GM12878 (cell line): Measurements from ENCODE around the gene UHRF1. TPM values are rescaled to one million over a fixed set of nuclear protein-coding genes. Genes with fewer than 3 reads are reported as not detected.
A peak's percentile ranks its signal among the peaks of the same experiment; 100 is the strongest.

Experiments used
- ATAC-seq: fragments of 200-7000 bp; cut with Tn5 transposase; 3 replicates; pipeline ENCODE4 v1.9.1; 2020; ENCODE audit warnings: mild to moderate bottlenecking, moderate library complexity
- BruUV-seq: library from RNA; stranded (reverse); fragments of 400-500 nt; replicated peaks from 2 replicates; lab custom pipeline; 2021; lab: Mats Ljungman, UMichigan
- CTCF ChIA-PET: fragments of 300-600 bp; sonication (Branson Sonifier 250); formaldehyde crosslinking; extraction: SDS; loops from one replicate; lab custom pipeline; 2021; ENCODE audit warnings: inconsistent platforms; lab: Yijun Ruan, JAX
- POLR2A ChIA-PET: fragments of 350-600 bp; formaldehyde crosslinking; extraction: SDS; loops from one replicate; lab custom pipeline; 2021; ENCODE audit warnings: inconsistent platforms; lab: Charles Lee
- RAD21 ChIA-PET: fragments of 300-600 bp; sonication (Branson Sonifier 250); formaldehyde crosslinking; loops from one replicate; lab custom pipeline; 2023; ENCODE audit warnings: antibody characterized with exemption; ENCODE audit not compliant: unreplicated experiment; lab: Charles Lee
- SMC1A ChIA-PET: fragments of 300-600 bp; sonication (Branson Sonifier 250); formaldehyde crosslinking; loops from one replicate; lab custom pipeline; 2023; ENCODE audit not compliant: unreplicated experiment, uncharacterized antibody; lab: Charles Lee
- DNase-seq: peaks from one replicate; pipeline ENCODE4 v3.0.0-alpha.2; 2011; ENCODE audit warnings: low read depth, low spot score
- FAIRE-seq: peaks from 3 replicates; lab custom pipeline; 2011; peaks lifted over from hg19 to GRCh38; lab: Jason Lieb, UNC
- H2AFZ ChIP-seq: 2 replicates; pipeline ENCODE4 v1.6.0; 2011; ENCODE audit warnings: low read depth, low read length, control low read depth; ENCODE audit not compliant: control insufficient read depth
- H3K27ac ChIP-seq: 2 replicates; pipeline ENCODE4 v1.5.1; 2011; ENCODE audit warnings: control low read depth; ENCODE audit not compliant: control insufficient read depth, insufficient read depth
- H3K27me3 ChIP-seq, 2 experiments: replicated peaks in 1 of 2; 2 replicates each; pipeline versions ENCODE4 v1.6.0 to v1.6.1; 2011; ENCODE audit warnings: low read length in 1 of 2; ENCODE audit not compliant: control insufficient read depth in 2 of 2, insufficient read depth in 2 of 2
- H3K36me3 ChIP-seq, 2 experiments: 2 replicates each; pipeline ENCODE4 v1.5.1; 2011; ENCODE audit warnings: low read length in 1 of 2; ENCODE audit not compliant: control insufficient read depth in 2 of 2, insufficient read depth in 2 of 2
- H3K4me1 ChIP-seq: 2 replicates; pipeline ENCODE4 v1.6.1; 2011; ENCODE audit warnings: mild to moderate bottlenecking, low read length, moderate library complexity, mixed read lengths; ENCODE audit not compliant: control insufficient read depth, insufficient read depth
- H3K4me2 ChIP-seq: 2 replicates; pipeline ENCODE4 v1.6.0; 2011; ENCODE audit warnings: control low read depth; ENCODE audit not compliant: control insufficient read depth, insufficient read depth
- H3K4me3 ChIP-seq: fragments of 200-600 bp; sonication (generic); 2 replicates; pipeline ENCODE4 v1.5.1; 2016
- H3K79me2 ChIP-seq: 2 replicates; pipeline ENCODE4 v1.6.0; 2011; ENCODE audit warnings: low read length; ENCODE audit not compliant: control insufficient read depth, insufficient read depth
- H3K9ac ChIP-seq: 2 replicates; pipeline ENCODE4 v1.8.0; 2011; ENCODE audit warnings: low read length, control low read depth, mixed read lengths; ENCODE audit not compliant: control insufficient read depth, insufficient read depth
- H3K9me3 ChIP-seq: replicated peaks from 3 replicates; pipeline ENCODE4 v1.5.1; 2011; ENCODE audit warnings: mild to moderate bottlenecking, low read length; ENCODE audit not compliant: control insufficient read depth, insufficient read depth
- H4K20me1 ChIP-seq: 2 replicates; pipeline ENCODE4 v1.6.0; 2011; ENCODE audit not compliant: control insufficient read depth, insufficient read depth
- CREM ChIP-seq: IDR thresholded peaks from 2 replicates; pipeline ENCODE4 v1.6.1; 2014; ENCODE audit warnings: antibody characterized with exemption, low read depth
- DPF2 ChIP-seq: fragments of 450-650 bp; IDR thresholded peaks from 2 replicates; pipeline ENCODE4 v1.6.1; 2017; ENCODE audit warnings: mild to moderate bottlenecking
- IKZF2 ChIP-seq, 2 experiments: fragments of 450-650 bp; IDR thresholded peaks; 2 replicates each; pipeline ENCODE4 v1.6.1; 2017; ENCODE audit warnings: mild to moderate bottlenecking in 2 of 2, moderate library complexity in 2 of 2
- NFXL1 ChIP-seq: fragments of 450-650 bp; IDR thresholded peaks from 2 replicates; pipeline ENCODE4 v1.6.1; 2017; ENCODE audit warnings: antibody characterized with exemption, mild to moderate bottlenecking, borderline replicate concordance
- PAX5 ChIP-seq: IDR thresholded peaks from 2 replicates; pipeline ENCODE4 v1.6.1; 2011; ENCODE audit warnings: low read depth, low read length, borderline replicate concordance
- RAD21 ChIP-seq: IDR thresholded peaks from 2 replicates; pipeline ENCODE4 v1.6.1; 2011; ENCODE audit warnings: mild to moderate bottlenecking, low read depth, low read length, moderate library complexity; ENCODE audit not compliant: insufficient read depth
- RUNX3 ChIP-seq: IDR thresholded peaks from 2 replicates; pipeline ENCODE4 v1.6.1; 2012; ENCODE audit warnings: low read length, inconsistent platforms
- SKIL ChIP-seq: fragments of 450-650 bp; IDR thresholded peaks from 2 replicates; pipeline ENCODE4 v1.6.1; 2017; ENCODE audit warnings: mild to moderate bottlenecking, low read depth, inconsistent platforms; ENCODE audit not compliant: poor library complexity, severe bottlenecking
- SPI1 ChIP-seq: IDR thresholded peaks from 2 replicates; pipeline ENCODE4 v1.6.1; 2011; ENCODE audit warnings: low read depth, mild to moderate bottlenecking, low read length, moderate library complexity, borderline replicate concordance; ENCODE audit not compliant: insufficient read depth
- SRF ChIP-seq, 2 experiments: IDR thresholded peaks; 2 replicates each; pipeline ENCODE4 v1.6.1; 2011; ENCODE audit warnings: low read depth in 2 of 2, low read length in 2 of 2, mild to moderate bottlenecking in 1 of 2, moderate library complexity in 1 of 2
- WGBS: methylation state at CpG from one replicate; pipeline ENCODE4 v1.1.6; 2016; ENCODE audit warnings: low lambda C conversion rate; ENCODE audit not compliant: insufficient replicate concordance, insufficient coverage; ENCODE audit errors: missing lambda C conversion rate; 5-methylcytosine and 5-hydroxymethylcytosine counted together
- in situ Hi-C: fragments of 300-500 bp; cut with MboI; formaldehyde crosslinking; loops from 9 replicates; pipeline ENCODE4 v1.14.3; 2018; ENCODE audit warnings: mixed read lengths
- intact Hi-C: fragments of 100-400 bp; cut with micrococcal nuclease; formaldehyde crosslinking; loops from one replicate; pipeline ENCODE4 v1.14.2; 2022; ENCODE audit not compliant: unreplicated experiment
- polyA plus RNA-seq, 11 experiments: library from polyadenylated mRNA; depleted of rRNA in 4 of 11; unstranded in 6 of 11; stranded (reverse) in 5 of 11; fragments of >200 nt; fragmentation: Nextera tagmentation in 4 of 11; fragmentation: Illumina TruSeq in 1 of 11; extraction: Ambion mirVana in 4 of 11; extraction: Trizol in 1 of 11; gene quantifications; 1 replicate in 1 of 11; 2 replicates in 10 of 11; pipeline versions ENCODE4 v1.2.1 to v1.2.3, GENCODE V29; 2011 to 2016; ENCODE audit warnings: inconsistent platforms in 2 of 11, missing spikeins in 2 of 11, low read depth in 1 of 11
- total RNA-seq, 4 experiments: library from RNA; depleted of rRNA in 3 of 4; stranded (reverse); fragments of >200 nt in 3 of 4; fragmentation: Illumina TruSeq in 1 of 4; extraction: Trizol in 1 of 4; gene quantifications; 2 replicates each; pipeline versions ENCODE4 v1.2.1 to v1.2.3, GENCODE V29; 2013 to 2021

UHRF1 gene
- total and polyA plus RNA-seq, 10 of the 15 experiments (the other 5 are each of a cell fraction or from before 2014, with no cell fraction given): 13.0 to 109 (median 37.7) TPM

- TF ChIP-seq NFXL1 (no peak), SKIL (no peak)
- TF ChIP-seq, all 136 proteins: peak for 0
These were observed 23.4 kb downstream of the UHRF1 start (continued) for GRCh38 chr19:4932711-4933110.

- H3K9ac ChIP-seq: no peak overlapping the region
- peaks cover 3% of the 10 kb centered on the region for H4K20me1 ChIP-seq
- in situ Hi-C loops (no loop called here), intact Hi-C loops (no loop called here)
- BruUV-seq: no TSS peak
- DNase-seq: no peak
- RAD21 ChIA-PET: no interaction called here
- no peak overlapping the region for H3K4me2 ChIP-seq
- ATAC-seq: peak; percentile 51
- H3K79me2 ChIP-seq: no peaks in the 10 kb centered on the region
- POLR2A ChIA-PET: no interaction called here
- 86% methylated on average over 7 of the region's 7 CpGs for WGBS
- no peak for FAIRE-seq
- H3K9me3 ChIP-seq: no peaks in the 10 kb centered on the region
- no peaks in the 10 kb centered on the region for H3K4me1 ChIP-seq
- CTCF ChIA-PET: interaction anchor here (0.7 kb wide), 1 partner anchor 21 kb away, joined by 3 read pairs; no protein-coding TSS in a partner anchor
- TF ChIP-seq RAD21: no peak
- no peak for TF ChIP-seq SRF (IDR thresholded peaks at IDR 0.05; ENCODE audit: low read depth in 2 of 2, low read length in 2 of 2)
- no peak for TF ChIP-seq CREM
- peak in 1 of 2 experiments; percentile 41; a peak in 1 of 4 replicates for TF ChIP-seq IKZF2 (IDR thresholded peaks at IDR 0.05)
- peak; percentile 94 for TF ChIP-seq SPI1
- peak; percentile 7; the same call in 1 of the 2 replicates for TF ChIP-seq RUNX3
- peak; percentile 25; the same call in 1 of the 2 replicates for TF ChIP-seq PAX5
- 0 out of 2 replicates have a peak, but pooled peaks have one; percentile 32 for TF ChIP-seq DPF2
- TF ChIP-seq, all 136 proteins: peak for 5
- Histone ChIP-seq H3K27ac (no peak overlapping the region), H2AFZ (no peak overlapping the region), H3K4me3 (no peak overlapping the region), H3K36me3 (peaks cover 21 to 48% of the 10 kb centered on the region in 2 experiments; a peak in 3 of 4 replicates), H3K27me3 (no peaks in the 10 kb centered on the region)
- SMC1A ChIA-PET: no interaction called here
These were observed 24.2 kb downstream of the UHRF1 start for GRCh38 chr19:4933528-4933927.
